GM12892 (cell line): ENCODE data around the gene DCAF7.

ENCODE experiments used
- POLR2A ChIP-seq: IDR thresholded peaks from 2 replicates; pipeline ENCODE4 v1.6.1; 2011; ENCODE audit warnings: low read depth, low read length, control low read depth
- POLR2AphosphoS5 ChIP-seq: IDR thresholded peaks from 2 replicates; pipeline ENCODE4 v1.6.1; 2011; ENCODE audit warnings: low read depth, low read length, control low read depth
- TAF1 ChIP-seq: IDR thresholded peaks from 2 replicates; pipeline ENCODE4 v1.6.1; 2011; ENCODE audit warnings: low read depth, mild to moderate bottlenecking, control low read depth, low read length, borderline replicate concordance

GRCh38 chr17:63588797-63589196 lies 38.5 kb downstream of the DCAF7 start:
- no peak for TF ChIP-seq TAF1
- TF ChIP-seq POLR2AphosphoS5 = no peak
- TF ChIP-seq POLR2A = no peak
